WERI-Rb-1 (cell line): ENCODE results near the gene MRPS14.
A peak's percentile ranks its signal among the peaks of the same experiment; 100 is the strongest.

Experiments
- DNase-seq: peaks from one replicate; pipeline ENCODE4 v3.0.0-alpha.2; 2020
- H3K27ac ChIP-seq: fragments of 250-450 bp; sonication (Bioruptor Pico); 2 replicates; pipeline ENCODE4 v1.5.1; 2020; ENCODE audit warnings: mild to moderate bottlenecking, moderate library complexity
- H3K27me3 ChIP-seq: fragments of 250-450 bp; sonication (Bioruptor Pico); 2 replicates; pipeline ENCODE4 v1.5.1; 2021; ENCODE audit warnings: mild to moderate bottlenecking, low read depth, moderate library complexity; ENCODE audit not compliant: insufficient read depth, severe bottlenecking
- H3K36me3 ChIP-seq: fragments of 250-450 bp; sonication (Bioruptor Pico); 2 replicates; pipeline ENCODE4 v1.5.1; 2020; ENCODE audit warnings: mild to moderate bottlenecking, moderate library complexity
- H3K4me3 ChIP-seq: 2 replicates; pipeline ENCODE4 v1.5.1; 2011; ENCODE audit warnings: low read depth, mild to moderate bottlenecking, control low read depth, low read length
- H3K9me3 ChIP-seq: fragments of 250-450 bp; sonication (Bioruptor Pico); 2 replicates; pipeline ENCODE4 v1.5.1; 2021; ENCODE audit warnings: mild to moderate bottlenecking, moderate library complexity; ENCODE audit not compliant: severe bottlenecking
- CTCF ChIP-seq: IDR thresholded peaks from 2 replicates; pipeline ENCODE4 v1.5.1; 2011; ENCODE audit warnings: low read depth, mild to moderate bottlenecking, control low read depth, inconsistent platforms, low read length

MRPS14 gene

DNA sequence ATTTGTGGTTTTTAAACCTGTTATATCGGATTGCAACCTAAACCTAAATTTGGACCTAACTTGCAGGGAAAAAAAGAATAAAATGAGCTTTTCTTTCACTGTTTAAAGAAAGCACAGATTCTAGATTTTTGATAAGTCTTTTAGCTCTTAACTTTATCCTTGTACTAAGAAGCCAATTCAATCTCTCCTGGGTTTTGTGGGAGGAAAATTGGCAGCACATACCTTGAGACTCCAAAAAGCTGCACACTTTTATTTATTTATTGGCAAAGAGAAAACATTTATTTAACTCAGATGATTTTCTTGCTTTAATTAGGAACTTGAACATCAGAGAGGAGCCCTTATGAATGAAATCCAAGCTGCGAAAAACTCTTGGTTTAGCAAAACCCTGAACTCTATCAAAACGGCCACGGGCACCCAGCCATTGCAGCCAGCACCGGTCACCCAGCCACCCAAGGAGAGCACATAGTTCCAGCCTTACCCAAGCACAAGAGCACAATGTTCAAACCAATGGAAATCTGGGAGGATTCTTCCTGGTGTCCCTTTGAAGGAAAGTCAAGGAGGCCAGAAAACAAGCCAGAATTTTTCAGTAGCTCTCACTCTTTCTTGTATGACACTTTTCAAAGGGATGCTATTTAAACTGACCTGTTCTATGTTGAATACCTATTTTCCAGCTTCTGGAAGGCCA is 33.5 kb downstream of the MRPS14 start:
- H3K4me3 ChIP-seq = no peak overlapping the region
- H3K36me3 ChIP-seq = no peaks in the 10 kb centered on the region
- no peaks in the 10 kb centered on the region for H3K9me3 ChIP-seq
- H3K27ac ChIP-seq = no peak overlapping the region
- no peak for DNase-seq
- TF ChIP-seq CTCF = no peak
- no peaks in the 10 kb centered on the region for H3K27me3 ChIP-seq

DNA sequence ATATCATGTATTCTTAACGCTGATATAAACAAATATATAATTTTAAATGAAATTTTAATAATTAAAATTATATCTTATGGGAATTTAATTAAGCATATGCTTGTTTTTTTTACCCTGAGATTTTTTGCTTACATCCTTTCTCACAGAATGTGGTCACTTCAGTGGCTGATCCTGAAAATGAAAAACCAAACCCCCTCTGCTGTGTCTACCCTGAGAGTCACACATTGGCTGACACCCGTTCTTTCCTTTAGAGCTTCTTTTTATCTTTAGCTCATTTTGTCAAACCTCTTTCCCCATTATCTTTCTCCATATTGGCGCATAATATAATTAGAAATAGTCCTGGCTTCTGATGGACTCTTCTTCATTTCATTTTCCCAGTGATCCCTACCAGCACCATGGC is 34.2 kb downstream of the MRPS14 start:
- Histone ChIP-seq H3K9me3 (no peaks in the 10 kb centered on the region), H3K4me3 (no peak overlapping the region), H3K36me3 (no peaks in the 10 kb centered on the region), H3K27me3 (no peaks in the 10 kb centered on the region), H3K27ac (no peak overlapping the region)
- no peak for DNase-seq
- no peak for TF ChIP-seq CTCF

GRCh38 chr1:174988539-174988938 is 34.7 kb downstream of the MRPS14 start:
- DNase-seq = no peak
- H3K36me3 ChIP-seq = no peaks in the 10 kb centered on the region
- no peaks in the 10 kb centered on the region for H3K9me3 ChIP-seq
- no peak overlapping the region for H3K4me3 ChIP-seq
- no peak overlapping the region for H3K27ac ChIP-seq
- no peaks in the 10 kb centered on the region for H3K27me3 ChIP-seq
- TF ChIP-seq CTCF = no peak

DNA sequence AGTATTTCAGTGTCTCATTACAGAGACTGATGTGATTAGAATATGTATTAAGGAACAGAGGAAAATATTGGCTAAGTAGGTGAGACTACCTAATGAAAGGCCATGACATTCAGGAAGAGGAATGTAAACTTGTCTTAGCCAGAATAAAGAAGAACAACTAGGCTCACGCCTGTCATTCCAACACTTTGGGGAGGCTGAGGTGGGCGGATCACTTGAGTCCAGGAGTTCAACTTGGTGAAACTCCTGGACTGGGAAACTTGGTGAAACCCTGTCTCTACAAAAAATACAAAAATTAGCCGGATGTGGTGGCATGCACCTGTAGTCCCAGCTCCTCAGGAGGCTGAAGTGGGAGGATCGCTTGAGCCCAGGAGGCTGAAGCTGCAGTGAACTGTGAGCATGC is 38.3 kb downstream of the MRPS14 start:
- H3K27ac ChIP-seq = no peak overlapping the region
- DNase-seq = no peak
- H3K9me3 ChIP-seq = no peaks in the 10 kb centered on the region
- H3K4me3 ChIP-seq = no peak overlapping the region
- H3K36me3 ChIP-seq = no peaks in the 10 kb centered on the region
- H3K27me3 ChIP-seq = no peaks in the 10 kb centered on the region
- no peak for TF ChIP-seq CTCF

GRCh38 chr1:174982971-174983689 is 40.1 kb downstream of the MRPS14 start:
- no peaks in the 10 kb centered on the region for H3K36me3 ChIP-seq
- no peak overlapping the region for H3K27ac ChIP-seq
- H3K27me3 ChIP-seq = no peaks in the 10 kb centered on the region
- peak; percentile 33 for DNase-seq
- no peak overlapping the region for H3K4me3 ChIP-seq
- TF ChIP-seq CTCF = peak; percentile 34
- no peaks in the 10 kb centered on the region for H3K9me3 ChIP-seq
